GM21529 (cell line): Measurements from ENCODE around the gene RALA.
"Not testable (repeated sequence)": the region's sequence is repeated elsewhere in the genome, so short reads cannot be mapped to it uniquely, and the experiment has no call there.

Experiments
- ATAC-seq: cut with Tn5 transposase; IDR thresholded peaks from one replicate; pipeline ENCODE4 v1.9.1; 2021; ENCODE audit not compliant: unreplicated experiment

Gene RALA

DNA sequence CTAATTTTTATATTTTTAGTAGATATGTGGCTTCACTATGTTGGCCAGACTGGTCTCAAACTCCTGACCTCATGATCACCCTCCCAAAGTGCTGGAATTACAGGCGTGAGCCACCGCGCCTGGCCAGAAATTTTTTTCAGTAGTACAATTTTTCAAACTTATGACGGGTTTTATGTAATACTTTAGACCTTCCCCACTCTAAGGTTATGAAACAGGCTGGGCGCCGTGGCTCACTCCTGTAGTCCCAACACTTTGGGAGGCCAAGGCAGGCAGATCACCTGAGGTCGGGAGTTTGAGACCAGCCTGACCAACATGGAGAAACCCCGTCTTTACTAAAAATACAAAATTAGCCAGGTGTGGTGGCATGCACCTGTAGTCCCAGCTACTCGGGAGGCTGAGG lies 56.5 kb downstream of the RALA start:
- not testable (repeated sequence) for ATAC-seq

DNA sequence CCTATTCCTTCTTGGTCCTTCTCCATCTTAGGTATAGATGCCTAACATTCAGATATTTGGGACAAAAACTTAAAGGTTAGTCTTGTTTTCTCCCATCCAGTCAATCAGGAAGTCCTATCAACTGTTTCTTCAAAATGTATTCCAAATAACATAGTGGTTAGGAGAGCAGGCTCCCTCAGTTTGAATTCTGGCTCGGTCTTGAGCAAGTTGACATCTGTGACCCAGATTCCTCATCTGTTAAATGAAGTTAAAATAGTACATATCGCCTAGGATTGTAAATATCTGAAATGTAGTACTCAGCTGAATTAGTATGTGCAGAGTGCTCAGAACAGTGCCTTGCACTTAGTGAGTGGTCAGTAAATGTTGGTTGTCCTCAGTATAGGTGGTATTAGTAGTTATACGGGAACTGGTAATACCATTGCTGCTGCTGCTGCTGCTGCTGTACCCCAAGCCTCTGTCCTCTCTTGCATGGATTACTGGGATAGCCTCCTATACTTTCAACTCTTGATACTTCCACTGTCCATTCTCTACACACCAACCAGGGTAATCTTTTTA lies 58.6 kb downstream of the RALA start:
- no peak for ATAC-seq

DNA sequence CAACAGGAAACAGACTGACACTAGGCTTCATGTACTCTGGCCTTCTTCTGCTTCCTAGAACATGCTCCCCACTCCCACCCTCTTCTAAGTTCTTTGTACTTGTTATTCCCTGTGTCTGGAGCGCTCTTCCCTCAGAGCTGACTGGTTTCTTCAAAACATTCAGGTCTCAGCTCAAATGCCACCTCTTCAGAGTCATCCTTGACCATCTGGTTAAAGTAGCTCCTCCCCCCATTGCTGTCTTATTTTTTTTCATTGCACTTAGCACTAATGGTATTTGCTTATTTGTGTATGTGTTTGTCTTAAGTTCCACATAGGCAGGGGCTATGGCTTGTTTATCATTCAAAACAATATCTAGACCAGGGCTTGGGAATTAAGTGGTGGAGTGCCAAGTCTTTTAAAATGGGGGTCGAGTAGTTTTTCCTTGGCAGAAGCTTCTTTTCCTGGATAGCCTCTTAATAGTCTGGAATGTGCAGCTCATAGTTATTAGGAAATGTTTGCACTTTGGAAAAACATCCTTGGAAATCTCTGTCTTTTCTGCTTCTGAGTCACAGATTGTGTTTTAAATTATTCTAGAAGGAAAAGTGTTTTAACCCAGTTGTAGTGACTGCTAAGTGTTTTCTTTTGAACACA lies 60.0 kb downstream of the RALA start:
- no peak for ATAC-seq

DNA sequence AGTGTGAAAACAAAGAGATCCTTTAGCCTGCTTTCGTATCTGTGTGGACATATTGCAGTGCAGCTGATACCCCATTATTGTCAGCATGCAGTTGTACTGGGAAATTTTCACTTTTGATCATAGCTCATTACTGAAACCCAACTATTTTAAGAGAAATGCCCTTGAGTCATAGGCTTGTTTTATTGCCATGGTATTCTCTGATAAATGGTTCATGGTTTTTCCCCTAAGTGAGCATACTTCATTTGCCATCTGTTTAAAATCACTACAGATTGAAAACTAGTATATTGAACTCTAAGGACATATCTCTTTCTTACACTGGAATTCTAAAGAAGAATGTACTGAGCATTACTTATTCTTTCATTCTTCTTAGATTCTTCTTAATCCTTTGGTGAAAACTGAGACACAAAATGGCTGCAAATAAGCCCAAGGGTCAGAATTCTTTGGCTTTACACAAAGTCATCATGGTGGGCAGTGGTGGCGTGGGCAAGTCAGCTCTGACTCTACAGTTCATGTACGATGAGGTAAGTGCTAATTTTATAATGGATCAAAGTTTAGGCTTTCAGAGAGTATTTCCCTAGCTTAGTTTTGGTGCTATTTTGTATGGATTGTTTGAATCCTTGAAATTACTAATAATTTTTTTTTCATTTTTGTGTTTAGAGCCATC lies 63.0 kb downstream of the RALA start:
- ATAC-seq: peak; percentile 84

DNA sequence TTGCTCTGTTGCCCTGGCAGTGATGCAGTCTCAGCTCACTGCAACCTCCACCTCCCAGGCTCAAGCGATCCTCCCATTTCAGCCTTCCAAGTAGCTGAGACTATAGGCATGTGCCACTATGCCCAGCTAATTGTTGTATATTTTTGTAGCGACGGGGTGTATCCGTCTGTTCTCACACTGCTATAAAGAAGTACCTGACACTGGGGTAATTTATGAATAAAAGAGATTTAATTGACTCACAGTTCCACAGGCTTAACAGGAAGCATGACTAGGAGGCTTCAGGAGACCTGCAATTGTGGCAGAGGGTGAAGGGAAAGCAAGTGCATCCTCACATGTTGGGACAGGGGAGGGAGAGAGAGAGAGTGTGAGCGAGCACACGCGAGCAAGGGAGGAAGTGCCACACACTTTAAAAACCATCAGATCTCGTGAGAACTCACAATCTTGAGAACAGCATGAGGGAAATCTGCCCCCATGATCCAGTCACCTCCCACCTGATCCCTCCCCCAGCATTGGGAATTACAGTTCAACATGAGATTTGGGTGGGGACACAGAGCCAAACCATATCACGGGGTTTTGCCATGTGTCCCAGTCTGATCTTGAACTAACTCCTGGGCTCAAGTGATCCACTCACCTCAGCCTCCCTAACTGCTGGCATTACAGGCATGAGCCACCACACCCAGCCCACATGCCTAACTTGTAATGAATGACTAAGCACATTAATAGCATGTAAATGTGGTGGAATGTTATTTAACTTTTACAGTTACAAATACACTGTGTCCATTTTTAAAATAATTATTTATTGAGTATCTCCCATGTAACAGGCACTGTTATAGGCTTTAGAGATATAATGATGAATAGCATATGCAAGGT lies 65.5 kb downstream of the RALA start:
- no peak for ATAC-seq

DNA sequence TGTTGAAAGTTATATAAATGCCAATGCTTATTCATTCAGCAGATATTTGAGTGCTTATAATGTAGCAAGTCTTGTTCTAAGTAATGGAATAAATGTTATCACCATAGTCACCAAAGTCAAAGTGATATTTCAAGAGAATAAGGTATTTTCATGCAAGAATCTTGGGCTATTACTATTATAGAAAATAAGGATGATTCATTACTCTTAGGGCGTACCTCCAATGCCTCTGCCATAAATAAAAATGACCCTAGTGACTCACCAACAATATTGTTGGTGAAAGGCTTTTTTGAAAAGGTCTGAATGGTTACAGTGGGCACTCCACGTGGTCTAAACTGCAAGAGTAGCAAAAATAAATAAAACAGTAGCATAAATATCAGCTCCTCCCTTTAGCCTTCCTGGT lies 68.4 kb downstream of the RALA start:
- no peak for ATAC-seq

DNA sequence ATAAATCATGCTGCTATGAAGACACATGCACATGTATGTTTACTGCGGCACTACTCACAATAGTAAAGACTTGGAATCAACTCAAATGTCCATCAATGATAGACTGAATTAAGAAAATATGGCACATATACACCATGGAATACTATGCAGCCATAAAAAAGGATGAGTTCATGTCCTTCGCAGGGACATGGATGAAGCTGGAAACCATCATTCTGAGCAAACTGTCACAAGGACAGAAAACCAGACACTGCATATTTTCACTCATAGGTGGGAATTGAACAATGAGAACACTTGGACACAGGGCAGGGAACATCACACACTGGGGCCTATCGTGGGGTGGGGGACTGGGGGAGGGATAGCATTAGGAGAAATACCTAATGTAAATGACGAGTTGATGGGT lies 69.7 kb downstream of the RALA start:
- not testable (repeated sequence) for ATAC-seq

DNA sequence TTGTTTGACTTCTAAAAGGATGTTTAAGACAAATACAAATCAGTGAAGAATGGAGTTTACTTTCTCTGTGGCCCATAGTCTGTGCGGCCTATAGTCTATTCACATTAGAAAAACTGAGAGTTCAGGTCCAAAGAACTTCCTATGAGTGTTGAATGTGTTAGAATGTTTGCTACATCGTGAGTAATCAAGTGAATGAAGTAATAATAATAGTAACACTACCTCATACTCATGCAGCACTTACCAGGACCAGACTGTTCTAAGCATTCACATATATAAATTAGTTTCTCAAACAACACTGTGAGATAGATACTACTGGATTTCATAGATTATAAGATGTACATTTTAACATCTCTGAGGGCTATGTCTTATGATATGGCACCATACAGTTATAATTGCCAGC lies 70.4 kb downstream of the RALA start:
- ATAC-seq: no peak

DNA sequence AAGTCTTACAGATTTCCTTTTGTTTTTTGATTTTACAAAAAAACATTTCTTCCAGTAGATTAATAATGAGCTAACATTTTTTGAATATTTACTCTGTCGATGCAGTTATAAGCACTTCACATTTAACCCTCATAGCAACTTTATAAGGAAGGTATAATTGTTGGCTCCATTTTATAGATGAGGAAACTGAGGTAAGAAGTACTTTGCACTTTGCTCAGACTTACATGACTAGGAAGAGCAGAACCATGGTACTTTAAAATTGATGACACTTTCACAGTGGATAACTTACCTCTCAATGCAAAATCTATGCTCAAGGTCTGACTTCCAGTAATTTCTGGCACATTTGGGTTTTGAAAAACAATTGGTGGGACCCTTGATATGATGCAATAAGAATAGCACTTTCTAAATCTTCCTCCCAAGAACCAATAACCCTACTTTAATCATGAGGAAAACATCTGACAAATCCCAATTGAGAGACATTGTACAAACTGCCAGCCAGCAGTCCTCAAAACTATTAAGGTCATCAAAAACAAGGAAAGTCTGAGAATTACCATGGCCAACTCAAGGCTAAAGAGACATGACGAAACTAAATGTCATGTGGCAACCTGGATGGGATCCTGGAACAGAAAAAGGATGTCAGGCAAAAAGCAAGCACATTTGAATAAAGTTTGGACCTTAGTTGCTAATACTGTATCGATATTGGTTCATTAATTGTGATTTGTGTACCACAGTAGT lies 72.6 kb downstream of the RALA start:
- no peak for ATAC-seq

DNA sequence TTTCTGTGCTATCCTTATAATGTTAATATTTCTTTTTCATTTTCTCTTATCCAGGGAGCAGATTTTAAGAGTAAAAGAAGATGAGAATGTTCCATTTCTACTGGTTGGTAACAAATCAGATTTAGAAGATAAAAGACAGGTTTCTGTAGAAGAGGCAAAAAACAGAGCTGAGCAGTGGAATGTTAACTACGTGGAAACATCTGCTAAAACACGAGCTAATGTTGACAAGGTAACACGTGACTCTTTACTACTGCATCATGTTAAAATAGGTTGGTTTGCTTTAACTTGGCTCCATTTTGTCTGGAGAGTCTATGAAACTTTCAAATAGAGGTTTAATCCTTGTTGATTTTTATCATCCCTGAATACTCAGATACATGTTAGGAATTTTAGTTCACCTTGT lies 73.3 kb downstream of the RALA start:
- no peak for ATAC-seq

DNA sequence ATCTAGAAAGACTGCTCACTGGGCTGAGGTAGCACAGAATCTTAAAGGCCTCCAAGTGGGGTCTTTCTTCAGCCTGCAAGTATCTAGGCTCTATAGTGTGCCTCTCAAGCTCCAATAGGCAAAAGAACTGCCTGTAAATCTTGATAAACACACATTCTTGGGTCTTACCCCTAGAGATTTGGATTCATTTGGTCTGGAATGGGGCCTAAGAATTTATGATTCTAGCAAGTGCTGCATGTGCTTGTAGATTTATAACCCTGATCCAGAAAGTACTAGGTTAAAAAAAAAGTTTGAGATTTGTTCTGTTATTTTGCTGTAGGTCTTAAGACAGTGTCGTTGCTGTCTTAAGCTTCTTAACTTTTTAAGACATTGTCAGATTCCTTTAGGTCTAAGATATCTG lies 74.1 kb downstream of the RALA start:
- ATAC-seq: no peak

DNA sequence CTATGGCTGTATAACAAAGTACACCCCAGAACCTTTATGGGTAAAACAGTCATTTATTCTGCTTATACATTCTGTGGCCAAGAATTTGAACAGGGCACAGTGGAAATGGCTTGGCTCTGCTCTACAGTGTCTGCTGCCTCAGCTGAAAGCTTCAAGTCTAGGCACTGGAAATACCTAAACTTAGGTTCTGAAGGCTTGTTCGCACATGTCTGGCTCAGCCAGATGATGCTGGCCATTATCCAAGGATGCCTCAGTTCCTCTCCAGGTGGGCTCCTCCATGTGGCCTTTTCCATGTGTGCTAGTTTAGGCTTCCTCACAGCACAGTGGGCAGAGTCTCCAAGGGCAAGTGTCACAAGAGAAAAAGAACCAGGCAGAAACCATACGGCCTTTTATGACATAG lies 76.8 kb downstream of the RALA start:
- no peak for ATAC-seq

DNA sequence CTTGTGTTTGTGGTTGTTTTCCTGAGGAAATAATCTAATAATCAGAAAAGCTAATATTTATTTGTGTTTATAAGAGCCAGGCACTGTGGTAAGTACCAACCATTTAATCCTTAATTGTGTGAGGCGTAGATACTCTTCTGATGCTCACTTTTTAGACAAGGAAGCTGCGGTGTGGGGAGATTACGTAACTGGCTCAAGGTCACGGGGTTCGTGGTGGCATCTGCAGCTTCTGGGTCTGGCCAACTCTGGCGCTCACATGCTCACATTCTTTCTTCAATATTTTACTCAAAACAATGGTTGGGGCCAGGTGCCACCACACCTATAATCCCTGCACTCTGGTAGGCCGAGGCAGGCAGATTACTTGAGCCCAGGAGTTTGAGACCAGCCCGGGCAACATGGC lies 77.6 kb downstream of the RALA start:
- no peak for ATAC-seq

DNA sequence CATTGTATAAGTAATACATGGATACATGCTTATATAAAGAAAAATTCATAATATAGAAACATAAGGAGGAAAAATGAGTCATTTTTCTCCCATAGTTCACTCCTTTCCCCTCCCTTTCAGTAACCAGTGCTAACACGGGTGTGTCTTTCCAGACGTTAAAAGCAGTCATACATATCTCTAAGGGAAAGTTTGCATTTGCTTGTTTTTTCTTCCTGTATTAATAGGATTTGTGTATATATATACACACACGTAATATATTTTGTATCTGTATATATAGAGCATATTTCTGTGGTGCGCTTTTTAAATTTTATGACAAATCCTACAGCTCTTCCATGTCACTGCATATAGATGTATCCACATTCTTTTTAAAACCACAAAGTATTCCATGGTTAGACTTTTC lies 78.8 kb downstream of the RALA start:
- ATAC-seq: no peak

DNA sequence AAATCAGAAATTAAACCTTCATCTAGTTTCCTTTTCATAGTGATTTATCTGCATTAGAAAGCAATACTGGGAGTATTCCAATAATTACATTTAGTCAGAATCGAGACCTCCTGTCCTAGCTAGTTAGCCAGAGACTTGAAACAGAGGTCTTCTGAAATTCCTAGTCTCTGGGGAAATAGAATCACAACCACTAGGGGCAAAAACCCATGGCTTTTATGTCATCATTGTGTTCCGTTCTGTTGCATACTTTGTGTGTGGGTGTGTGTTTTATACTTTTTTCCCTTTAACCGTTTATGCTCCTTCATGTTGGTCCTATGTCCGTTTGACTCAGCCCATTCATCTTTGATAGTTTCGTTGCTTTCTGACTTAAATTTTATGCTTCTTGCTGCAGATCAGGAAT lies 79.8 kb downstream of the RALA start:
- ATAC-seq: no peak

DNA sequence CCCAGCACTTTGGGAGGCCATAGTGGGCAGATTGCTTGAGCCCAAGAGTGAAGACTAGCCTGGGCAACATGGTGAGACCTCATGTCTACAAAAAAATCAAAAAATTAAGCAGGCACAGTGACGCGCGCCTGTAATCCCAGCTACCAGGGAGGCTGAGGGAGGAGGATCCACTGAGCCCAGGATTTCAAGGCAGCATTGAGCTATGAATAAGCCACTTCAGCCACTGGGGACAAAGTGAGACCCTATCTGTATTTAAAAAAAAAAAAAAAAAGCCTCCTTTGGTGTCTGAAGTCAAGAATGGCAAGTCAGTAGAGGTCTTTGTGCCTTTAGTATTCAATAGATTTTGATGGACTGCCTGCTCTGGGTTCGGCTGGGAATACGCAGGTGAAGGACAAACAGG lies 85.7 kb downstream of the RALA start:
- ATAC-seq: no peak

DNA sequence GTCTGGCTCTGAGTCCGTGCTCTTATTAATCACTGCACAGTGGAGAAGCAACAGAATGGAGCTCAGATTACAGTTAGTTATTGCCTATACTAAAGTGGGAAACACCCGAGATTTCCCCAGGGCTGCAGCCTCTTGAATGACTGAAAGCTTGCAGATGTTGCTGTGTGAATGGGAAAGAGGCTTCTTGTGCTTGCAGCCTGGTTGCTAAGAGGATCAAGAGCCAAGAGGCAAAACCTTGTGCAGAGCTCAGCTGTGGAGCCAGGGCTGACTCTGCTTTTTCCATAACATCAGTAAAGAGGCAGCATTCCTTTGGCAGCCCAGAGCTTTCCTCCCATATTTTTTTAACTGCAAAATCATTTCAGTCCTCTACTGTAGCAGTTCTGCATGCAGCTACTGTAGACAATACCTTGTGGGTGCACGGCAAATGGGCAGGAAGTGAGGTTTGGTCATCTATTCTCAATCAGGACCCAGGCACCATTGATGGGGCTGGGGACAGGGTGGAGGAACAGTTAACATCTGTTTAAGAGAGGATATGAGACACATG lies 86.5 kb downstream of the RALA start:
- ATAC-seq: peak; percentile 80

DNA sequence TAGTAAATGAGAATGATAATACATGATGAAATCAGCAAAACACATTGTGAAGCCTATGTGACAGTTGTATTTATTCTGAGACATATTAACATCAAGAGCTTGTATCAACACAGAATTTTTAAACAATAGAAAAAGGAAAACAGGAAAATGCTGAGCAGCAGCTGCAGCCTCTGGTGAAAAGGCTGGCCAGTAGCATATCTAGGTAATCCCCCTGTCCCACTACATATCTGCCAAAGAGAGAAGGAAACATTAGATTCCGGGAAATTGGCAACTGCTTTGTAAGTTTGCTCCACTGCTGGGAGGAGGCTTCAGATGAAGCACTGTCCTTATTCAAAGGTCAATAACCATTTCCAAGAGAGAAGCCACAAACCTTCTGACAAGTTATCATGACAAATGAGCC lies 89.4 kb downstream of the RALA start:
- ATAC-seq: no peak

DNA sequence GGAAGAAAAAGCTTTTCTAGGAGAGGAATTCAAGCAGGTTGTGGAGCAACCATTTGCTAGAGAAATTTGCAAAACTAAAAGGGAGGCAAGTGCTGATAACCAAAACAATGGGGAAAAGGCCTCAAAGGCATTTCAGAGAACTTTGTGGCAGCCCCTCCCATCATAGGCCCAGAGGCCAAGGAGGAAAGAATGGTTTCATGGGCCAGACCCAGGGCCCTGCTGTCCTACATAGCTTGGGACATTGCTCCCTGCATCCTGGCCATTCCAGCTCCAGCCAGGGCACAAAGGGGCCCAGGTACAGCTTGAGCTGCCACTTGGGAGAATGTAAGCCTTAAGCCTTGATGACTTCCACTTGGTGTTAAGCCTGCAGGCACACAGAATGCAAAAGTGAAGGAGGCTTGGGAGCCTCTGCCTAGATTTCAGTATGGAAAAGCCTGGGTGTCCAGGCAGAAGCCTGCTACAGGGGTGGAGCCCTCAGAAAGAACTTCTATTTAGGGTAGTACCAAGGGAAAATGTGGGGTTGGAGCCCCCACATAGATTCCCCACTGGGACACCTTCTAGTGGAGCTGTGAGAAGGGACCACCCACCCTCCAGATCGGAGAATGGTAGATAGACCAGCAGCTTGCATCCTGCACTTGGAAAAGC lies 91.2 kb downstream of the RALA start:
- no peak for ATAC-seq

DNA sequence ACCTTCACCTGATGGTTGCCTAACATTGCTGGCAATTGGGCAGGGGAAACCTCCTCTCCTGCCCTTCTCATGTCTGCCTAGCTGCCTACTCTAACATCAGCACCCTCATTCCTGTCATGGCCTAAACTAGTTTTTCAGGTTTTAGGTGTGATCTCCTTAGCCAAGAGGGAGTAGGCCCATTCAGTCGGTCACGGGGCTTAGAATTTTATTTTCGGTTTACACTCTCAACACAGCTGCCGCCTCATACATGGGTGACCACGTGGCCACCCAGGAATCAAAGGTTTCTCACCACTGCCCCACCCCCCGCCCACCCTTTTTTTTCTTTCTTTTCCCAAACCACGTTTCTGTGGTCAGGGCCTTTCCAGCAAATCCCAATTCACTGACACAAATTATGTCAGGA lies 97.2 kb downstream of the RALA start:
- no peak for ATAC-seq
